GM19193 (cell line): ENCODE measurements around the gene CD209.

Experiments used
- POLR2A ChIP-seq: IDR thresholded peaks from 4 replicates; pipeline ENCODE4 v1.6.1; 2011; ENCODE audit not compliant: insufficient read depth, insufficient read length; ENCODE audit errors: extremely low read depth

CD209 gene

GRCh38 chr19:7733376-7733775 is 14.0 kb downstream of the CD209 start:
- no peak for TF ChIP-seq POLR2A

GRCh38 chr19:7732045-7732444 is 15.3 kb downstream of the CD209 start, which contains the start of gene CLEC4G:
CLEC4G (minus strand) TSS chr19:7732110; CDS start chr19:7732102, 8 bp downstream.
- TF ChIP-seq POLR2A, result no peak

GRCh38 chr19:7731615-7732014 is 15.7 kb downstream of the CD209 start:
- no peak for TF ChIP-seq POLR2A

GRCh38 chr19:7731218-7731595 is 16.1 kb downstream of the CD209 start:
- no peak for TF ChIP-seq POLR2A

- TF ChIP-seq POLR2A, result no peak
Observed at GRCh38 chr19:7730286-7731217, 16.8 kb downstream of the CD209 start.

GRCh38 chr19:7729831-7730285 is 17.5 kb downstream of the CD209 start:
- TF ChIP-seq POLR2A, result no peak

- no peak for TF ChIP-seq POLR2A
Observed at GRCh38 chr19:7729211-7729610, 18.1 kb downstream of the CD209 start.

GRCh38 chr19:7725791-7726190 is 21.5 kb downstream of the CD209 start:
- TF ChIP-seq POLR2A, result no peak

GRCh38 chr19:7722231-7722651 is 25.1 kb downstream of the CD209 start:
- no peak for TF ChIP-seq POLR2A

GRCh38 chr19:7720351-7720750 is 27.0 kb downstream of the CD209 start:
- TF ChIP-seq POLR2A, result no peak

- TF ChIP-seq POLR2A, result no peak
Observed at GRCh38 chr19:7718668-7719067, 28.7 kb downstream of the CD209 start.

- no peak for TF ChIP-seq POLR2A
Observed at GRCh38 chr19:7716762-7717161, 30.6 kb downstream of the CD209 start.

- no peak for TF ChIP-seq POLR2A
Observed at GRCh38 chr19:7715671-7716070, 31.7 kb downstream of the CD209 start.

GRCh38 chr19:7710616-7711015 is 36.7 kb downstream of the CD209 start:
- no peak for TF ChIP-seq POLR2A

GRCh38 chr19:7709932-7710460 is 37.3 kb downstream of the CD209 start:
- no peak for TF ChIP-seq POLR2A

- TF ChIP-seq POLR2A, result no peak
Observed at GRCh38 chr19:7706955-7707456, 40.3 kb downstream of the CD209 start.
